Activated T-cell treated with anti-CD3 and anti-CD28 coated beads, Interleukin-2, amount 50 U/mL, for 72 hours (primary cell): Measurements from ENCODE around the gene TM7SF3. TPM values are rescaled to one million over a fixed set of nuclear protein-coding genes. Genes with fewer than 3 reads are reported as not detected.
"Not testable (repeated sequence)": the region's sequence is repeated elsewhere in the genome, so short reads cannot be mapped to it uniquely, and the experiment has no call there.

Experiments used
- ATAC-seq, 2 donors: fragments of 150-1000 bp; cut with Tn5 transposase; replicated peaks in 1 of 2; 2 replicates each; pipeline ENCODE4 v1.10.0; 2021; ENCODE audit warnings: moderate library complexity in 2 of 2, mild to moderate bottlenecking in 1 of 2
- DNase-seq, 2 donors: peaks; one replicate each; pipeline ENCODE4 v3.0.0; 2021 to 2022; ENCODE audit warnings: mixed read lengths in 1 of 2
- H3K27ac Mint-ChIP-seq: one replicate; pipeline ENCODE4 v1.8.0; 2022; ENCODE audit warnings: mild to moderate bottlenecking, moderate library complexity, mixed read lengths
- H3K27me3 Mint-ChIP-seq: one replicate; pipeline ENCODE4 v1.8.0; 2022; ENCODE audit warnings: low read depth, mixed read lengths
- H3K36me3 Mint-ChIP-seq, 2 donors: one replicate each; pipeline ENCODE4 v1.8.0; 2022; ENCODE audit warnings: mixed read lengths in 2 of 2, mild to moderate bottlenecking in 1 of 2; ENCODE audit not compliant: insufficient read depth in 2 of 2
- H3K4me1 Mint-ChIP-seq: one replicate; pipeline ENCODE4 v1.8.0; 2022; ENCODE audit warnings: low read depth, mixed read lengths
- H3K4me3 Mint-ChIP-seq, 2 donors: one replicate each; pipeline ENCODE4 v1.8.0; 2022; ENCODE audit warnings: mild to moderate bottlenecking in 2 of 2, mixed read lengths in 2 of 2, moderate library complexity in 2 of 2
- H3K9me3 Mint-ChIP-seq, 2 donors: one replicate each; pipeline ENCODE4 v1.8.0; 2022; ENCODE audit warnings: mixed read lengths in 2 of 2
- total RNA-seq, 2 donors: library from RNA; stranded (reverse); gene quantifications; one replicate each; pipeline ENCODE4 v1.2.3, GENCODE V29; 2022

The TM7SF3 gene, protein sequence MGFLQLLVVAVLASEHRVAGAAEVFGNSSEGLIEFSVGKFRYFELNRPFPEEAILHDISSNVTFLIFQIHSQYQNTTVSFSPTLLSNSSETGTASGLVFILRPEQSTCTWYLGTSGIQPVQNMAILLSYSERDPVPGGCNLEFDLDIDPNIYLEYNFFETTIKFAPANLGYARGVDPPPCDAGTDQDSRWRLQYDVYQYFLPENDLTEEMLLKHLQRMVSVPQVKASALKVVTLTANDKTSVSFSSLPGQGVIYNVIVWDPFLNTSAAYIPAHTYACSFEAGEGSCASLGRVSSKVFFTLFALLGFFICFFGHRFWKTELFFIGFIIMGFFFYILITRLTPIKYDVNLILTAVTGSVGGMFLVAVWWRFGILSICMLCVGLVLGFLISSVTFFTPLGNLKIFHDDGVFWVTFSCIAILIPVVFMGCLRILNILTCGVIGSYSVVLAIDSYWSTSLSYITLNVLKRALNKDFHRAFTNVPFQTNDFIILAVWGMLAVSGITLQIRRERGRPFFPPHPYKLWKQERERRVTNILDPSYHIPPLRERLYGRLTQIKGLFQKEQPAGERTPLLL
- 10 to 100 TPM; 45.4 to 71.0 TPM for total RNA-seq

- ATAC-seq: peak; percentile 83 to 85
- H3K4me1 Mint-ChIP-seq: peaks cover 66% of the 10 kb centered on the region
- H3K27me3 Mint-ChIP-seq: no peaks in the 10 kb centered on the region
- H3K9me3 Mint-ChIP-seq: no peaks in the 10 kb centered on the region
- peak within 1 kb of the TSS; percentile 88 to 89 for H3K4me3 Mint-ChIP-seq
- H3K27ac Mint-ChIP-seq: peak within 1 kb of the TSS; percentile 97
- peaks cover 0 to 5% of the 10 kb centered on the region in 2 donors for H3K36me3 Mint-ChIP-seq
- peak; percentile 96 to 97 for DNase-seq
Observed at GRCh38 chr12:27014085-27014858, at the start of gene TM7SF3. Gene TM7SF3, minus strand, starts transcription at chr12:27014384. Its CDS starts 216 bp downstream, at chr12:27014168.

- H3K4me1 Mint-ChIP-seq: no peaks in the 10 kb centered on the region
- H3K9me3 Mint-ChIP-seq: peaks cover 0 to 4% of the 10 kb centered on the region in 2 donors
- H3K27me3 Mint-ChIP-seq: no peaks in the 10 kb centered on the region
- H3K27ac Mint-ChIP-seq: no peak overlapping the region
- ATAC-seq: no peak
- no peak for DNase-seq
- H3K36me3 Mint-ChIP-seq: no peaks in the 10 kb centered on the region
- H3K4me3 Mint-ChIP-seq: no peak overlapping the region
Observed at GRCh38 chr12:27063250-27063851, 49.2 kb upstream of the TM7SF3 start.

DNA sequence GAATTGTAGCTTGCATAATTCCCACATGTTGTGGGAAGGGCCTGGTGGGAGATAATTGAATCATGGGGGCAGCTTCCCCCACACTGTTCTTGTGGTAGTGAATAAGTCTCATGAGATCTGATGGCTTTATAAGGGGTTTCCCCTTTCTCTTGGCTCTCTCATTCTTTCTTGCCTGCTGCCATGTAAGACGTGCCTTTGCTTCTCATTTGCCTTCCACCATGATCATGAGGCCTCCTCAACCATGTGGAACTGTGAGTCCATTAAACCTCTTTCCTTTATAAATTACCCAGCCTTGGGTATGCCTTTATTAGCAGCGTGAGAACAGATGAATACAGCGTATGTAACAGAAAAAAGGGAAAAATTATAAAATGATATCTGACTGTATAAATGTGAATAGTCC is 47.1 kb upstream of the TM7SF3 start:
- Mint-ChIP-seq H3K4me3 (no peak overlapping the region), H3K36me3 (no peaks in the 10 kb centered on the region), H3K27ac (no peak overlapping the region), H3K4me1 (no peaks in the 10 kb centered on the region), H3K27me3 (no peaks in the 10 kb centered on the region), H3K9me3 (peaks cover 0 to 4% of the 10 kb centered on the region in 2 donors)
- DNase-seq: no peak
- no peak for ATAC-seq

- H3K9me3 Mint-ChIP-seq: peaks cover 0 to 4% of the 10 kb centered on the region in 2 donors
- no peak overlapping the region for H3K27ac Mint-ChIP-seq
- no peaks in the 10 kb centered on the region for H3K27me3 Mint-ChIP-seq
- no peaks in the 10 kb centered on the region for H3K36me3 Mint-ChIP-seq
- no peaks in the 10 kb centered on the region for H3K4me1 Mint-ChIP-seq
- no peak overlapping the region for H3K4me3 Mint-ChIP-seq
- ATAC-seq (no peak), DNase-seq (no peak)
Observed at GRCh38 chr12:27060740-27061139, 46.6 kb upstream of the TM7SF3 start.

DNA sequence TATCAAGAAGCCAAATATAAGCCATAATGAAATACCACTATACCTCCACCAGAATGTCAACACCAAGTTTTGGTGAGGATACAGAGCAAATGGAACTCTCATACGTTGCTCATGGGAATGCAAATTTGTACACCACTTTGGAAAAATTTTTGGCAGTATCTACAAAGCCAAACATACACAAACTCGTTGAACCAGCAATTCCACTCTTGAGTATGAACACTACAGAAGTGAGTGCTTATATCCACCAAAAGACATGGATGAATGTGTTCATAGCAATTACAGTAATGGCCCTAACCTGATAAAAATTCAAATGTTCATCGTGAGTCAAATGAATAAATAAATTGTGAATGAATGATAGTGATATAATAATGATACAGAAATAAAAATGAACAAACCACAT is 43.4 kb upstream of the TM7SF3 start:
- DNase-seq: no peak
- Mint-ChIP-seq H3K27ac (no peak overlapping the region), H3K36me3 (no peaks in the 10 kb centered on the region), H3K4me1 (no peaks in the 10 kb centered on the region), H3K9me3 (peaks cover 0 to 2% of the 10 kb centered on the region in 2 donors), H3K4me3 (no peak overlapping the region), H3K27me3 (no peaks in the 10 kb centered on the region)
- ATAC-seq: no peak

DNA sequence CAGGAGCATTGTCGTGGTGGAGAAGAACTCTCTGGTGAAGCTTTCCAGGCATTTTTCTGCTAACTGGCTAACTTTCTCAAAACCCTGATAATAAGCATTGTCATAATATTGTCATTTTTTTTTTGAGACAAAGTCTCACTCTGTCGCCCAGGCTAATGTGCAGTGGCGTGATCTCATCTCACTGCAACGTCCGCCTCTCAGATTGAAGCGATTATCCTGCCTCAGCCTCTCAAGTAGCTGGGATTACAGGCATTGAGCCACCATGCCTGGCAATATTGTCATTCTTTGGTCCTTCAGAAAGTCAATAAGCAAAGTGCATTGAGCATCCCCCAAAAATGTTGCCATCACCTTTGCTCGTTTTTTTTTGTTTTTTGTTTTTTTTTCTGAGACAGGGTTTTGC is 41.8 kb upstream of the TM7SF3 start:
- ATAC-seq (no peak), DNase-seq (no peak)
- H3K9me3 Mint-ChIP-seq: no peaks in the 10 kb centered on the region
- no peak overlapping the region for H3K4me3 Mint-ChIP-seq
- H3K27ac Mint-ChIP-seq: no peak overlapping the region
- H3K4me1 Mint-ChIP-seq: no peaks in the 10 kb centered on the region
- no peaks in the 10 kb centered on the region for H3K27me3 Mint-ChIP-seq
- H3K36me3 Mint-ChIP-seq: no peaks in the 10 kb centered on the region

DNA sequence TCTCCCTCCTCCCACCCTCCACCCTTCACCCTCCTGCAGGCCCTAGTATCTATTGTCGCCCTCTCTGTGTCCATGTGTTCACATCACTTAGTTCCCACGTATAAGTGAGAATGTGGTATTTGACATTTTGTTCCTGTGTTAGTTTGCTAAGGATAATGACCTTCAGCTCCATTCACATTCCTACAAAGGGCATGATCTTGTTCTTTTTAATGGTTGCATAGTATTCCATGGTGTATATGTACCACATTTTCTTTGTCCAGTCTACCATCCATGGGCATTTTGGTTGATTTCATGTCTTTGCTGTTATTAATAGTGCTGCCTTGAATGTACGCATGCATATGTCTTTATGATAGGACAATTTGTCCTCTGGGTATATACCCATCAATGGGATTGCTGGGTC is 38.6 kb upstream of the TM7SF3 start:
- Mint-ChIP-seq H3K4me3 (no peak overlapping the region), H3K27ac (no peak overlapping the region), H3K9me3 (no peaks in the 10 kb centered on the region), H3K36me3 (no peaks in the 10 kb centered on the region), H3K4me1 (no peaks in the 10 kb centered on the region), H3K27me3 (no peaks in the 10 kb centered on the region)
- DNase-seq: no peak
- ATAC-seq: no peak

DNA sequence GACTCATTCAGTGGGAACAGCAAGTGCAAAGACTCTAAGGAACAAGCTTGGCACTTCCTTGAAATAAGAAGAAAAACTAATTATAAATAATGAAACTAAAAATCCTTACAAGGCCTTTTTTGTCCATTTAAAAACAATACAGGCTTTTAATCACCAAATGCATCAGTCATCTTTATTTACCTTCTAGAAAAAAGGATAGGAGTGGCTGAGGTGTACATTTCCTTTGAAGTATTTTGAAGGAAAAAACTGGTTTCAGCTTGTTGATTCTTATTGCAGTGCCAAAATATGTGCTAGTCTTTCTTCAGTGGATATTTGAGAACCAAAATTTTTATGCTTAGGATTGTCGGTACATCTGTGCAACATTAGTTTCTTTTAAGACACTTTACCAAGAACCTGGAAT is 38.0 kb upstream of the TM7SF3 start:
- H3K36me3 Mint-ChIP-seq: no peaks in the 10 kb centered on the region
- no peaks in the 10 kb centered on the region for H3K4me1 Mint-ChIP-seq
- no peaks in the 10 kb centered on the region for H3K27me3 Mint-ChIP-seq
- no peak for DNase-seq
- no peak overlapping the region for H3K27ac Mint-ChIP-seq
- no peak overlapping the region for H3K4me3 Mint-ChIP-seq
- no peak for ATAC-seq
- H3K9me3 Mint-ChIP-seq: no peaks in the 10 kb centered on the region

- H3K27ac Mint-ChIP-seq: no peak overlapping the region
- no peak overlapping the region for H3K4me3 Mint-ChIP-seq
- peaks cover 4 to 6% of the 10 kb centered on the region in 2 donors for H3K9me3 Mint-ChIP-seq
- no peaks in the 10 kb centered on the region for H3K36me3 Mint-ChIP-seq
- DNase-seq: no peak
- H3K27me3 Mint-ChIP-seq: no peaks in the 10 kb centered on the region
- no peaks in the 10 kb centered on the region for H3K4me1 Mint-ChIP-seq
- ATAC-seq: no peak
Observed at GRCh38 chr12:27048822-27049752, 34.9 kb upstream of the TM7SF3 start.

- not testable (repeated sequence) for H3K27me3 Mint-ChIP-seq, H3K27ac Mint-ChIP-seq, ATAC-seq, DNase-seq, H3K4me1 Mint-ChIP-seq, H3K4me3 Mint-ChIP-seq
- H3K36me3 Mint-ChIP-seq: peaks cover 11% of the 10 kb centered on the region in 2 donors
- peaks cover 11 to 20% of the 10 kb centered on the region in 2 donors for H3K9me3 Mint-ChIP-seq
Observed at GRCh38 chr12:27042018-27042417, 27.8 kb upstream of the TM7SF3 start.

GRCh38 chr12:27040637-27041036 is 26.5 kb upstream of the TM7SF3 start:
- peaks cover 11 to 20% of the 10 kb centered on the region in 2 donors for H3K9me3 Mint-ChIP-seq

DNA sequence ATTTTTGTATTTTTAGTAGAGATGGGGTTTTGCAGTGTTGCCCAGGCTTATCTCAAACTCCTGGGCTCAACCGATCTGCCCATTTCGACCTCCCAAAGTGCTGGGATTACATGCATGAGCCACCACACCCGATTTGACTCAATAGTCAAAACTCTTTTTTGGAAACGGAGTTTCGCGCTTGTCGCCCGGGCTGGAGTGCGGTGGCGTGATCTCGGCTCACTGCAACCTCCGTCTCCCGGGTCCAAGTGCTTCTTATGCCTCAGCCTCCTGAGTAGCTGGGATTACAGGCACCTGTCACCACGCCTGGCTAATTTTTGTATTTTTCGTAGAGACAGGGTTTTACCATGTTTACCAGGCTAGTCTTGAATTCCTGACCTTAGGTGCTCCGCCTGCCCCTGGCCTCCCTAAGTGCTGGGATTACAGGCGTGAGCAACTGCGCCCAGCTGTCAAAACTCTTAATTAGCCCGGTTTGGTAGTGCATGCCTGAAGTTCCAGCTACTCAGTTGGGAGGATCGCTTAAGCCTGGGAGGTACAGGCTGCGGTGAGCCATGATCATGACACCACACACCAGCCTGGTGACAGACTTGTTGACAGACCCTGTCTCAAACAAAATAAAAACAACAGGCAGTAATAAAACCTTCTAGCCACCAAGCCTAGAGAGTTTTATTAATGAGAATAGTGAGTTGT is 20.6 kb upstream of the TM7SF3 start:
- ATAC-seq: no peak
- DNase-seq: no peak
- no peak overlapping the region for H3K27ac Mint-ChIP-seq
- H3K4me3 Mint-ChIP-seq: no peak overlapping the region
- H3K4me1 Mint-ChIP-seq: peaks cover 3% of the 10 kb centered on the region
- peaks cover 6 to 12% of the 10 kb centered on the region in 2 donors for H3K36me3 Mint-ChIP-seq
- no peaks in the 10 kb centered on the region for H3K9me3 Mint-ChIP-seq
- no peaks in the 10 kb centered on the region for H3K27me3 Mint-ChIP-seq

More at GRCh38 chr12:27040637-27041036, 26.5 kb upstream of the TM7SF3 start:
- not testable (repeated sequence) for DNase-seq, H3K27ac Mint-ChIP-seq, H3K4me3 Mint-ChIP-seq, H3K4me1 Mint-ChIP-seq, H3K27me3 Mint-ChIP-seq, ATAC-seq
- peaks cover 11 to 13% of the 10 kb centered on the region in 2 donors for H3K36me3 Mint-ChIP-seq
